Neural cell (in vitro differentiated cells): ENCODE measurements around the gene VWA8.

Experiments used
- CTCF ChIP-seq: fragments of 450-650 bp; IDR thresholded peaks from 2 replicates; pipeline ENCODE4 v1.5.1; 2014; ENCODE audit warnings: antibody characterized with exemption, mild to moderate bottlenecking, moderate library complexity; ENCODE audit not compliant: poor library complexity, severe bottlenecking
- EP300 ChIP-seq: fragments of 450-650 bp; conservative IDR thresholded peaks from 2 replicates; pipeline ENCODE4 v1.6.1; 2014; ENCODE audit warnings: antibody characterized with exemption, mild to moderate bottlenecking, moderate library complexity; ENCODE audit not compliant: poor library complexity, severe bottlenecking
- EZH2 ChIP-seq: fragments of 200-600, 300-800 bp; shearing (Covaris generic), sonication (generic); IDR thresholded peaks from 2 replicates; pipeline ENCODE4 v1.6.1; 2014; ENCODE audit warnings: antibody characterized with exemption, low read length, borderline replicate concordance, mild to moderate bottlenecking; ENCODE audit not compliant: insufficient read depth, poor library complexity, severe bottlenecking
- TAF1 ChIP-seq: IDR thresholded peaks from 2 replicates; pipeline ENCODE4 v1.6.1; 2012; ENCODE audit warnings: low read depth

- TF ChIP-seq CTCF (no peak), EP300 (no peak), TAF1 (no peak), EZH2 (no peak)
Observed at GRCh38 chr13:41528021-41528420, 432.9 kb downstream of the VWA8 start.
